Measurements from ENCODE around the gene DDB1.

The DDB1 gene

GRCh38 chr11:61336171-61336935, 3.4 kb upstream of the DDB1 start:
- peak; percentile 55 for DNase-seq (ENCODE audit: low read depth, low spot score)

- DNase-seq (ENCODE audit: low read depth, low spot score): no peak
Observed at GRCh38 chr11:61335355-61335710, 2.4 kb upstream of the DDB1 start.

- no peak for DNase-seq (ENCODE audit: low read depth, low spot score)
Observed at GRCh38 chr11:61334434-61335354, 1.8 kb upstream of the DDB1 start.

GRCh38 chr11:61333550-61334433, 887 bp upstream of the DDB1 start:
- no peak for DNase-seq (ENCODE audit: low read depth, low spot score)

GRCh38 chr11:61332281-61332796, 566 bp downstream of the DDB1 start:
- DNase-seq (ENCODE audit: low read depth, low spot score): no peak

- DNase-seq (ENCODE audit: low read depth, low spot score): no peak
Observed at GRCh38 chr11:61331651-61332050, 1.3 kb downstream of the DDB1 start.

GRCh38 chr11:61329871-61330270, 3.0 kb downstream of the DDB1 start:
- DNase-seq (ENCODE audit: low read depth, low spot score): no peak

GRCh38 chr11:61328351-61328750, 4.6 kb downstream of the DDB1 start:
- DNase-seq (ENCODE audit: low read depth, low spot score): no peak

GRCh38 chr11:61327669-61328071, 5.2 kb downstream of the DDB1 start:
- no peak for DNase-seq (ENCODE audit: low read depth, low spot score)

- no peak for DNase-seq (ENCODE audit: low read depth, low spot score)
Observed at GRCh38 chr11:61325649-61326414, 7.1 kb downstream of the DDB1 start.

- DNase-seq (ENCODE audit: low read depth, low spot score): no peak
Observed at GRCh38 chr11:61315260-61315659, 17.6 kb downstream of the DDB1 start.

- DNase-seq (ENCODE audit: low read depth, low spot score): no peak
Observed at GRCh38 chr11:61310749-61311148, 22.2 kb downstream of the DDB1 start.

- DNase-seq (ENCODE audit: low read depth, low spot score): no peak
Observed at GRCh38 chr11:61309739-61310138, 23.2 kb downstream of the DDB1 start.

- DNase-seq (ENCODE audit: low read depth, low spot score): no peak
Observed at GRCh38 chr11:61309141-61309540, 23.8 kb downstream of the DDB1 start.

- DNase-seq (ENCODE audit: low read depth, low spot score): no peak
Observed at GRCh38 chr11:61307354-61307753, 25.6 kb downstream of the DDB1 start.

- no peak for DNase-seq (ENCODE audit: low read depth, low spot score)
Observed at GRCh38 chr11:61306221-61306620, 26.7 kb downstream of the DDB1 start.

- DNase-seq (ENCODE audit: low read depth, low spot score): no peak
Observed at GRCh38 chr11:61305417-61305816, 27.5 kb downstream of the DDB1 start.

GRCh38 chr11:61303725-61304124, 29.2 kb downstream of the DDB1 start:
- DNase-seq (ENCODE audit: low read depth, low spot score): no peak

- DNase-seq (ENCODE audit: low read depth, low spot score): no peak
Observed at GRCh38 chr11:61302550-61302949, 30.4 kb downstream of the DDB1 start.

GRCh38 chr11:61298663-61299244, 34.2 kb downstream of the DDB1 start:
- no peak for DNase-seq (ENCODE audit: low read depth, low spot score)
